Heart left ventricle (tissue), 16 donors: ENCODE data around the gene ARG1. TPM values are rescaled to one million over a fixed set of nuclear protein-coding genes. Genes with fewer than 3 reads are reported as not detected.
"Not testable (repeated sequence)": the region's sequence is repeated elsewhere in the genome, so short reads cannot be mapped to it uniquely, and the experiment has no call there.

ENCODE experiments used
- ATAC-seq, 4 donors: fragments of 200-7000 bp; cut with Tn5 transposase; one replicate each; pipeline ENCODE4 v1.9.1; 2020 to 2022; ENCODE audit warnings: moderate library complexity in 4 of 4, mild to moderate bottlenecking in 3 of 4, moderate number of reproducible peaks in 1 of 4
- DNase-seq, 5 donors: peaks; one replicate each; pipeline ENCODE4 v3.0.0-alpha.2; 2020
- H3K27ac ChIP-seq, 12 donors: fragments of 200-600 bp; sonication (generic) in 4 of 12; one replicate each; pipeline versions ENCODE4 v1.5.0 to v1.8.0; 2016 to 2022; ENCODE audit warnings: mild to moderate bottlenecking in 2 of 12
- H3K27me3 ChIP-seq, 9 donors: fragments of 200-600 bp; sonication (generic) in 2 of 9; one replicate each; pipeline versions ENCODE4 v1.5.1 to v1.8.0; 2016 to 2022; ENCODE audit warnings: mild to moderate bottlenecking in 3 of 9
- H3K36me3 ChIP-seq, 9 donors: fragments of 200-600 bp; sonication (generic) in 2 of 9; one replicate each; pipeline versions ENCODE4 v1.5.0 to v1.8.0; 2018 to 2022; ENCODE audit warnings: mild to moderate bottlenecking in 2 of 9
- H3K4me1 ChIP-seq, 12 donors: fragments of 200-600 bp; sonication (generic) in 4 of 12; one replicate each; pipeline versions ENCODE4 v1.5.0 to v1.8.0; 2016 to 2022; ENCODE audit warnings: mild to moderate bottlenecking in 3 of 12
- H3K4me3 ChIP-seq, 12 donors: fragments of 200-600 bp; sonication (generic) in 4 of 12; one replicate each; pipeline versions ENCODE4 v1.5.0 to v1.8.0; 2017 to 2022; ENCODE audit warnings: mild to moderate bottlenecking in 9 of 12, moderate library complexity in 4 of 12
- H3K9me3 ChIP-seq, 12 donors: fragments of 200-600 bp; sonication (generic) in 4 of 12; one replicate each; pipeline versions ENCODE4 v1.5.0 to v1.8.0; 2016 to 2022; ENCODE audit warnings: mild to moderate bottlenecking in 1 of 12
- CTCF ChIP-seq, 12 donors: fragments of 200-600 bp; sonication (generic) in 4 of 12; IDR thresholded peaks; one replicate each; pipeline versions ENCODE4 v1.5.0 to v1.8.0; 2018 to 2022; ENCODE audit warnings: antibody characterized with exemption in 12 of 12, mild to moderate bottlenecking in 5 of 12
- POLR2A ChIP-seq, 2 donors: fragments of 450-650 bp; IDR thresholded peaks; one replicate each; pipeline ENCODE4 v1.6.1; 2017; ENCODE audit warnings: antibody characterized with exemption in 2 of 2, mild to moderate bottlenecking in 2 of 2, moderate library complexity in 2 of 2
- WGBS, 4 donors: extraction: QIAGEN DNeasy Blood & Tissue Kit in 2 of 4; methylation state at CpG; one replicate each; pipeline versions ENCODE4 v1.1.5 to v1.1.7; 2013 to 2018; 5-methylcytosine and 5-hydroxymethylcytosine counted together
- intact Hi-C, 10 donors: fragments of 100-400 bp; cut with DNase I; formaldehyde crosslinking; loops; one replicate each; pipeline versions ENCODE4 v1.11.1 to v1.14.2; 2022
- polyA plus RNA-seq, 2 donors: library from polyadenylated mRNA; stranded (reverse); fragments of 200-250 nt; gene quantifications; one replicate each; pipeline ENCODE4 v1.2.3, GENCODE V29; 2013
- total RNA-seq, 9 donors: library from RNA; depleted of rRNA in 2 of 9; stranded (reverse); fragments of >200 nt in 2 of 9; fragmentation: NEBNext Ultra II Directional in 3 of 9; extraction: Animal tissue kit (Norgen Biotek cat#: 25700) in 3 of 9; gene quantifications; one replicate each; pipeline versions ENCODE4 v1.1.0 to v1.2.4, GENCODE V29; 2016 to 2023
- donor health status: ischemic (EF 13 %, LVEDD 7.1; RV severe dilation, severe dysfunction).
- donor health status: healthy with polysubstance abuse.
- donor health status: DM: no; HTN: yes; CAD: no.
- donor health status: DM: no; HTN: no; CAD: no.
- donor health status: ischemic (EF 25% LVEDD 6.9; RV normal size, moderate dysfunction).
- donor health status: ischemic (EF 25% LVEDD 5.7; RV mildly dilated, moderate dysfunction).
- donor health status: healthy.
- donor health status: DM: yes; HTN: yes; CAD: no.
- donor health status: ischemic (EF 35%, LVEDD 5.7; RV mildly dilated, moderate dysfunction).
- donor health status: nonischemic (EF 11% LVEDD 7.7; RV severe dilation, severe dysfunction).
- donor health status: DM: yes; HTN: yes; CAD: no.
- donor health status: PGD.
- donor health status: ischemic (EF 29% LVEDD 5.4; RV normal size, mild dysfunction).
- donor health status: nonischemic (EF 23%, LVEDD 6.1; RV moderate dilation, normal function).

ARG1 gene
- total and polyA plus RNA-seq, 11 donors, result 0.37 to 0.94 (median 0.51) TPM; not detected in 6

DNA sequence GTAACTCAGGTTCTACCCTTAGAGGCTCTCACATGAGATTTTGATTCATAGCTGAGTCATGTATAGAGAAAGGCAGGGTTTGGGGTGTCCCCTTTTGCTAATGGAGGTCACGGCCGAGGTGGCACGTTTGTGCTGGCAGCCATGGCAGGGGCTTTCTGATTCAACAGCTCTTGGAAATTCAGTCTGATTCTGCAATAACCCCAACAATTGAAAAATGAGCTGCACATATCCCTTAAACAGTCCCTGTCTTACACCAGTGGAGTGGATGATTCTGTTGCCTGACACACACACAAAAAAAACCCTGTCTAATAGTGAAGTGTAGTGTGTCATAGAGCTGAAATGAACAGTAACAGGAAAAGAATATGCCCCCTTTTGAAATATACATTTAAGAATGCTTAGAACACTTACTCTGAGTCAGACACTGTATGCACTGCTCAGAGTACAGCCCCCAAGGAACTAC lies 40.4 kb upstream of the ARG1 start:
- WGBS, 4 donors, result 77 to 86% (median 81%) methylated on average over 3 of the region's 3 CpGs
- no peak for DNase-seq

DNA sequence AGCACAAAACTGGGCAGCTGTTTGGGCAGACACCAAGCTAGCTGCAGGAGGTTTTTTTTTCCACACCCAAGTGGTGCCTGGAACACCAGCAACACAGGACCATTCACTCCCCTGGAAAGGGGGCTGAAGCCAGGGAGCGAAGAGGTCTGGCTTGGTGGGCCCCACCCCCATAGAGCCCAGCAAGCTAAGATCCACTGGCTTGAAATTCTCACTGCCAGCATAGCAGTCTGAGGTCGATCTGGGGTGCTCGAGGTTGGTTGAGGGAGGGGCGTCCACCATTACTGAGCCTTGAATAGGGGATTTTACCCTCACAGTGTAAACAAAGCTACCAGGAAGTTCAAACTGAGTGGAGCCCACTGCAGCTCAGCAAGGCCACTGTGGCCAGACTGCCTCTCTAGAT lies 34.4 kb upstream of the ARG1 start:
- not testable (repeated sequence) for H3K4me3 ChIP-seq, H3K36me3 ChIP-seq, H3K27me3 ChIP-seq, DNase-seq, H3K4me1 ChIP-seq, H3K27ac ChIP-seq, ATAC-seq, H3K9me3 ChIP-seq
- 78 to 88% (median 83%) methylated on average over 2 to 4 of the region's 4 CpGs for WGBS, 4 donors
- intact Hi-C loops, result loop anchor here in 3 of 10 donors (10.0 kb wide), 2 partner anchors 344 to 654 kb away; no protein-coding TSS in a partner anchor

More for the DNA sequence above, 40.4 kb upstream of the ARG1 start:
- intact Hi-C loops, result loop anchor here (2.0 to 10.0 kb wide), 8 partner anchors 330 to 650 kb away; no protein-coding TSS in a partner anchor
- Histone ChIP-seq H3K9me3 (no peaks in the 10 kb centered on the region), H3K36me3 (no peaks in the 10 kb centered on the region), H3K4me3 (no peak overlapping the region), H3K27me3 (no peaks in the 10 kb centered on the region), H3K4me1 (no peaks in the 10 kb centered on the region), H3K27ac (no peak overlapping the region)
- ATAC-seq, result no peak
- TF ChIP-seq CTCF (IDR thresholded peaks at IDR 0.05) (no peak), POLR2A (IDR thresholded peaks at IDR 0.05) (no peak)

GRCh38 chr6:131545317-131545716 lies 27.7 kb upstream of the ARG1 start:
- 65 to 83% (median 80%) methylated on average over 2 of the region's 2 CpGs for WGBS, 4 donors
- DNase-seq, result no peak

DNA sequence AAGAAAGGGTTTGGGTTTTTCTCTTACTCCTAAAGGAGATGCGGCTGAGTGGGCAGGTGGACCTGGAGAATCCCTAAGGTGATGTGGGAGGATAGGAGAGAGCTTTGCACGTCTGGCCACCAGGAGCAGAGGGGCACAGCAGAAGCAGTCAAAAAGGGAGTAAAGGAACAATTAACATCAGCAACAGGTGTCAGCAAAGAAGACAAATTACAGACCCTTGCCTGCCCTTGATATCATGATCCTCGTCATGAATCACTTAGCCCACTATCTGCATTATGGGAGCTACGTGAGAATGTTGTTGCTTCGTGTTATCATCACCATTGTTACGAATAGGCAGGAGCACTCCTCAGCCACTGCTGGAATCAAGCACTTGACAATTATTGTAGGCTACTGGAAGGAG lies 25.5 kb upstream of the ARG1 start:
- 40 to 54% (median 50%) methylated on average over 6 of the region's 6 CpGs for WGBS, 4 donors
- Histone ChIP-seq H3K36me3 (no peaks in the 10 kb centered on the region), H3K27me3 (peaks cover 0 to 2% (median 0%) of the 10 kb centered on the region in 9 donors), H3K4me3 (no peak overlapping the region), H3K27ac (no peak overlapping the region), H3K9me3 (peaks cover 0 to 6% (median 0%) of the 10 kb centered on the region in 12 donors), H3K4me1 (no peaks in the 10 kb centered on the region)
- ATAC-seq (no peak), DNase-seq (no peak)
- TF ChIP-seq CTCF (IDR thresholded peaks at IDR 0.05), result no peak
- no peak for TF ChIP-seq POLR2A (IDR thresholded peaks at IDR 0.05)
- intact Hi-C loops, result no loop called here

More at GRCh38 chr6:131545317-131545716, 27.7 kb upstream of the ARG1 start:
- H3K27me3 ChIP-seq, result peaks cover 0 to 2% (median 0%) of the 10 kb centered on the region in 9 donors
- no peak for ATAC-seq
- intact Hi-C loops, result no loop called here
- H3K27ac ChIP-seq, result no peak overlapping the region
- H3K36me3 ChIP-seq, result no peaks in the 10 kb centered on the region
- peaks cover 0 to 6% (median 0%) of the 10 kb centered on the region in 12 donors for H3K9me3 ChIP-seq
- no peak overlapping the region for H3K4me3 ChIP-seq
- no peaks in the 10 kb centered on the region for H3K4me1 ChIP-seq
- TF ChIP-seq CTCF (IDR thresholded peaks at IDR 0.05) (no peak), POLR2A (IDR thresholded peaks at IDR 0.05) (no peak)

DNA sequence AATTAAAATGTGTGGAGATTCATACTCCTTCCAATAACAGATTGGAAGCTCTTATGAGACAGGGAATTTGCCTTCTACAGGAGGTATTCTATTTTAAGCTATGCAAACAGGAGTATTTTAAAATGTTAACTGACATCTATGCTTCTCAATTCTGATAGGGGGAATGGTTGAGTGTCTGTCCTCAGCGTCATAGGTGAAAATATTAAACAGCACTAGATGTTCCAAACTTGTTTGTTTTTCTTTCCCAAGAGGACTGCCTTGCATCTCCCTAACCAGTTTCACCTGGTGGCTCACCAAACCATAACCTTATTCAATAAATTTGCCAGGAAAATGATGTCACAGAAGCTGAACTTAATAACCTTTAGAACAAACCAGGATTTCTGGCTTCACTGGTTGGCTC lies 24.6 kb upstream of the ARG1 start:
- TF ChIP-seq CTCF (IDR thresholded peaks at IDR 0.05), result no peak
- no peak for TF ChIP-seq POLR2A (IDR thresholded peaks at IDR 0.05)
- no peaks in the 10 kb centered on the region for H3K36me3 ChIP-seq
- H3K27ac ChIP-seq, result no peak overlapping the region
- no peak overlapping the region for H3K4me3 ChIP-seq
- DNase-seq (no peak), ATAC-seq (no peak)
- intact Hi-C loops, result no loop called here
- peaks cover 0 to 3% (median 0%) of the 10 kb centered on the region in 12 donors for H3K9me3 ChIP-seq
- H3K27me3 ChIP-seq, result peaks cover 0 to 2% (median 0%) of the 10 kb centered on the region in 9 donors
- 71 to 82% (median 76%) methylated on average over 1 of the region's 1 CpG for WGBS, 4 donors
- H3K4me1 ChIP-seq, result no peaks in the 10 kb centered on the region
